Measurements from ENCODE around the gene MTMR1.

The MTMR1 gene

GRCh38 chrX:150792949-150793527, 99.8 kb downstream of the MTMR1 start:
- no peak for DNase-seq

- DNase-seq: peak in 1 of 2 donors; percentile 16
Measured at GRCh38 chrX:150805736-150806135, 112.5 kb downstream of the MTMR1 start.

GRCh38 chrX:150806827-150807226, 113.6 kb downstream of the MTMR1 start:
- DNase-seq: no peak

- no peak for DNase-seq
Measured at GRCh38 chrX:150813922-150814321, 120.7 kb downstream of the MTMR1 start.
